Eye (tissue), 1 donor: ENCODE results near the gene SDF4.

ENCODE experiments used
- DNase-seq: peaks from one replicate; pipeline ENCODE4 v3.0.0-alpha.2; 2015

SDF4 gene

GRCh38 chr1:1240822-1241587 lies 9.2 kb upstream of the SDF4 start:
- DNase-seq = no peak

GRCh38 chr1:1240348-1240732 lies 8.5 kb upstream of the SDF4 start:
- no peak for DNase-seq

DNA sequence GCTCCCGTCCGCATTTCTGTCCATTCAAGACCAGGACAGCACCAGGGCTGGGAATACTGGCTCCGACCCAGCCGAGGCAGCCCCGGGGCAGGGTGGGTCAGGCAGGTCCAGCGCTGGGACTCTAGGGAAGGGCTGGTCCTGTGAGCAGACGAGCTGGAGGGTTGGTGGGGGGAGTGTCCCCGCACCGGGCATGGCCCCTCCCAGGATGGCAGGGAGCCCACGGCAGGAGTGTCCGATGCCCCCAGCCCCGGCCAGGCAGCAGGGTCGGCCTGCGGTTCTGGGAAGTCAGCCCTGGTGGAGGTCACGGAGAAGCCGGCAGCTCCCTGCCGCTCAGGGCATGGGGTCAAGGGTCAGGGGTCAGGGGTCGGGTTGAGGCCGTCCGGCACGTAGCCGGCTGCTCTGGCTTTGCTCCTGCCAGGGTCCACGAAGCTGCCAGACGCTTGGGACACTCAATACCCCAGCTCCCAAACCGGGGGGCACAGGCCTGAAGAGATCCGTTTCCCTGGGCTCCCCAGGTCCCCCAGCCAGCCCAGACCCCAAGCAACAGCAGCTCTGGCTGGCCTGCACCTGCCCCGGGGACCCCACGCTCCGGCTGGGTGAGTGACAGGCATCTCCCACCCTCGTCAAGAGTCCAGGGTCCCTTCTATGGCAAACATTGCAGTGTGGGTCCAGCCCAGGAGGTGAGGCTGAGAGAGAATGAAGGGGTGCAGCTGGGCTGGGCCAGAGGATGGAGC lies 8.0 kb upstream of the SDF4 start:
- DNase-seq = no peak

- DNase-seq = no peak
Observed at GRCh38 chr1:1239227-1239613, 7.4 kb upstream of the SDF4 start.

- DNase-seq = no peak
Observed at GRCh38 chr1:1238702-1239178, 6.9 kb upstream of the SDF4 start.

GRCh38 chr1:1237874-1238701 lies 6.3 kb upstream of the SDF4 start:
- DNase-seq = peak; percentile 51

DNA sequence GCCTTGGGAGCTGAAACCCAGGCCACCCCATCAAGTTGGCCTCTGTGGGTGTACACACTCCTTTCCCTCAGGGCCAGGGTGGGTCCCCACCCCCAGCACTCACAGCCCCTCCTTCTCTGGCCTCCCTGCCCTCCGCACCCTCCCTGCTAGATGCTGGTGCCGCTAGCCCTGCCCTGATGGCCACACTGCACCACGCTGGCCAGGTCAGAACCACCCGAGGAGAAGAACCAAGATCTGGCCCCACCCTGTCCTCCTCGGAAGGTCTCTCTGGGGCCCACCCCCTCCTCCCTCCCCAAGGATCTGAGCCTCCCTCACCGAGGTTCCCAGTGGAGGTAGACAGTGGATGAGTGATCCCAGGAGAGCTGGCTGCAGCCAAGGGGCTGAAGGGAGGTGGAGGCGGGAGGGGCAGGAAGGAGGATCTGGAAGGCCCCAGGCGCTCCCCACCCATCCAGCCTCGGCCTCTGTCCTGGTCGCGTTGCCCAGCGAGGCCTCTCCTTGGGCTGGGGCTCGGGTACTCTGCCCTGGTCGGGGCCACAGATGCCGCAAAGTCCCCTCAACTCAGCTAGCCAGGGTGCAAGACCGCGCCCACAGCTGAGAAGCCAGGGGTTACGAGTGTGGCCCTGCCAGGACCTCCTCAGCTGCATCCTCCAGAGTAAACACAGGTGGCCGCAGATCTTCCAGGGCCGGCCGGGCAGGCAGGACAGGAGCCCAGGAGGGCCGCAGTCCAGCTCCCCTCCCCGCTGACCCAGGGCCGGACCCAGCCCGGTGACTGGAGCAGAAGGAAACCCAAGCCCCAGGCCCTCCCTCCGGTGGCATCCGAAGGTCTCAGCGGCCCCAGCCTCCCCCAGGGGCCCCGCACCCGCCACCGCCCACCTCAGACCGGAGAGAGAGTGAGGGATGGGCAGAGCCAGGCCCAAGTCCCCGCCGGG lies 5.4 kb upstream of the SDF4 start:
- DNase-seq = peak; percentile 31

DNA sequence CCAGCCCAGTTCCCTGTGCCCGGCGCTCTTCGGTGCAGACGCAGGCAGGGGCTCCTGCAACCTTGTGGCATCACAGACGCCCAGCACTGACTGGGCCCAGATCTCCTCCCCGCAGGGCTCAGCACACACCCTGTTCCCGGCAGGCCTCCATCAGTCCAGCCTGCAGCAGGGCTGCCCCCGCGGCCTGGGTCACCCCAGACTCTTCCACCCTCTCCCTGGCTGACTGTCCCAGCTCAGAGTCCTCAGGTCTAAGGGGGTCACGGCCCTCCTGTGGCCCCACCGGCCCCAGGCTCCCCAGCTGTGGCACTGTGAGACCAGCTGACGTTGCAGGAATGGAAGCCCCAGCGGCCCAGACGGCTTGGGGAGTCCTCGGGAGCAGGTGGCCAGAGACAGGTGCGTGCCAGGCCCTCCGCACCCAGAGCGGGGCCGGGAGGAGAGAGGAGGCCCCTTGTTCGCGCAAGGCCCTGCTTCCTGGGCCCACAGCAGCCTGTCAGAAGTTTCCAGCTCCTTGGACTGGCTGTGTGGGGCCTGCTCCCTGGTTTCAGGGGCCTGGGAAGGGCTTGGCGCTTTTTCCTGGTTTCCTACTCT lies 4.5 kb upstream of the SDF4 start:
- no peak for DNase-seq

GRCh38 chr1:1235016-1235744 lies 3.4 kb upstream of the SDF4 start:
- no peak for DNase-seq

GRCh38 chr1:1234180-1234808 lies 2.5 kb upstream of the SDF4 start:
- no peak for DNase-seq

GRCh38 chr1:1233567-1233892 lies 1.7 kb upstream of the SDF4 start:
- no peak for DNase-seq

- no peak for DNase-seq
Observed at GRCh38 chr1:1232796-1233566, 1.2 kb upstream of the SDF4 start.

- no peak for DNase-seq
Observed at GRCh38 chr1:1232208-1232795, 501 bp upstream of the SDF4 start, which contains the start of gene B3GALT6. Gene B3GALT6, plus strand, starts transcription at chr1:1232237. Its CDS starts 42 bp downstream, at chr1:1232279.

GRCh38 chr1:1230656-1231399 lies 973 bp downstream of the SDF4 start:
- no peak for DNase-seq

GRCh38 chr1:1229770-1230169 lies 2.0 kb downstream of the SDF4 start:
- no peak for DNase-seq

GRCh38 chr1:1228596-1229321 lies 3.0 kb downstream of the SDF4 start:
- DNase-seq = no peak

DNA sequence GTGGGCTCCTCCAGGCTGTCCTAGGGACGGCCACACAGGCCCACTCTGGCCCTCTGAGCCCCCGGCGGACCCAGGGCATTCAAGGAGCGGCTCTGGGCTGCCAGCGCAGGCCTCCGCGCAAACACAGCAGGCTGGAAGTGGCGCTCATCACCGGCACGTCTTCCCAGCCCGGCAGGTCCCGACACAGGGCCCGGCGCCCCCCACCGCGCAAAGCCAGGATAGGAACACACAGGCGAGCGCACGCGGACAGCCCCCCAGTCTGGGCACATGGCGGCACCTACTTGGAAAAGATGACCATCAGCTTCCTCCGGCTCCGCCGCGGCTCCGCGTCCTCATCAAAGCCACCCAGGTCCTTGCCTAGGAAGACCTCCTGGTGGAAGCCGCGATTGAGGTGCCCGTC lies 3.6 kb downstream of the SDF4 start:
- no peak for DNase-seq

- DNase-seq = no peak
Observed at GRCh38 chr1:1227386-1227785, 4.4 kb downstream of the SDF4 start.
